ENCODE data around the gene TRAF1. TPM values are rescaled to one million over a fixed set of nuclear protein-coding genes. Genes with fewer than 3 reads are reported as not detected.

Gene TRAF1
- total and polyA plus RNA-seq, 2 donors (not counting 1 experiment from before 2014, with no cell fraction given), result 0.58 to 3.8 TPM

DNA sequence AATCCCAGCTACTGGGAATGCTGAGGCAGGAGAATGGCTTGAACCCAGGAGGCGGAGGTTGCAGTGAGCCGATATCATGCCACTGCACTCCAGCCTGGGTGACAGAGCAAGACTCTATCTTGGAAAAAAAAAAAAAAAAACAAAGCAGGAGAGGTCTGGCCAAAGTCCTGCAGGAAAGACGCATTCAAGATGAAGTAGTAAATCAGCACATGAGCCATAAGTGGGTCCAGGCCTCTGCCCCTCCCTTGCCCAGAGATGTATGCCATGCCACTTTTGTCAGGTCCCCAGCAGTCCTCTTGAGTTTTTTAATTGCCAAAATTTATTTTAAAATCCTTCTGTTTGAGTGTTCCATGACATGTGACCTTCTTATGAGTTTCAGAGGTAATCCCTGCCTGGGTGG, 41.1 kb downstream of the TRAF1 start:
- no peak for TF ChIP-seq EZH2 (IDR thresholded peaks at IDR 0.05; ENCODE audit: low read length, missing control alignments)
- TF ChIP-seq, protein P1, sequence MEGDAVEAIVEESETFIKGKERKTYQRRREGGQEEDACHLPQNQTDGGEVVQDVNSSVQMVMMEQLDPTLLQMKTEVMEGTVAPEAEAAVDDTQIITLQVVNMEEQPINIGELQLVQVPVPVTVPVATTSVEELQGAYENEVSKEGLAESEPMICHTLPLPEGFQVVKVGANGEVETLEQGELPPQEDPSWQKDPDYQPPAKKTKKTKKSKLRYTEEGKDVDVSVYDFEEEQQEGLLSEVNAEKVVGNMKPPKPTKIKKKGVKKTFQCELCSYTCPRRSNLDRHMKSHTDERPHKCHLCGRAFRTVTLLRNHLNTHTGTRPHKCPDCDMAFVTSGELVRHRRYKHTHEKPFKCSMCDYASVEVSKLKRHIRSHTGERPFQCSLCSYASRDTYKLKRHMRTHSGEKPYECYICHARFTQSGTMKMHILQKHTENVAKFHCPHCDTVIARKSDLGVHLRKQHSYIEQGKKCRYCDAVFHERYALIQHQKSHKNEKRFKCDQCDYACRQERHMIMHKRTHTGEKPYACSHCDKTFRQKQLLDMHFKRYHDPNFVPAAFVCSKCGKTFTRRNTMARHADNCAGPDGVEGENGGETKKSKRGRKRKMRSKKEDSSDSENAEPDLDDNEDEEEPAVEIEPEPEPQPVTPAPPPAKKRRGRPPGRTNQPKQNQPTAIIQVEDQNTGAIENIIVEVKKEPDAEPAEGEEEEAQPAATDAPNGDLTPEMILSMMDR (conservative IDR thresholded peaks at IDR 0.05 in 1 of 2, IDR thresholded peaks at IDR 0.05 in 1 of 2; ENCODE audit: low read depth in 1 of 2, low read length in 2 of 2), result no peak
- H3K36me3 ChIP-seq (ENCODE audit: control insufficient read depth, insufficient read depth, low read length), result no peaks in the 10 kb centered on the region
- no peak for DNase-seq (ENCODE audit: low read depth in 2 of 2)
- no peaks in the 10 kb centered on the region for H3K79me2 ChIP-seq (ENCODE audit: control insufficient read depth, insufficient read depth, low read length)
- H3K27me3 ChIP-seq (ENCODE audit: control insufficient read depth, insufficient read depth, low read length), result peaks cover 5% of the 10 kb centered on the region
- H3K4me2 ChIP-seq (ENCODE audit: extremely low read depth, insufficient read depth, low read length), result no peak overlapping the region
- H3K9ac ChIP-seq (ENCODE audit: insufficient read depth, low read length), result no peak overlapping the region
- no peak overlapping the region for H2AFZ ChIP-seq (ENCODE audit: low read length)
- H4K20me1 ChIP-seq (ENCODE audit: control insufficient read depth, extremely low read depth, insufficient read depth, low read length), result no peaks in the 10 kb centered on the region
- H3K4me1 ChIP-seq (ENCODE audit: control insufficient read depth, extremely low read depth, insufficient read depth, low read length), result peaks cover 7% of the 10 kb centered on the region
- no peaks in the 10 kb centered on the region for H3K9me3 ChIP-seq (ENCODE audit: control insufficient read depth, insufficient read depth, low read depth, low read length)
- H3K27ac ChIP-seq (ENCODE audit: insufficient read depth, low read length), result no peak overlapping the region
- H3K4me3 ChIP-seq (replicated peaks in 1 of 4; ENCODE audit: control extremely low read depth in 1 of 4, insufficient read depth in 1 of 4, low read depth in 3 of 4, low read length in 4 of 4), result no peak overlapping the region

DNA sequence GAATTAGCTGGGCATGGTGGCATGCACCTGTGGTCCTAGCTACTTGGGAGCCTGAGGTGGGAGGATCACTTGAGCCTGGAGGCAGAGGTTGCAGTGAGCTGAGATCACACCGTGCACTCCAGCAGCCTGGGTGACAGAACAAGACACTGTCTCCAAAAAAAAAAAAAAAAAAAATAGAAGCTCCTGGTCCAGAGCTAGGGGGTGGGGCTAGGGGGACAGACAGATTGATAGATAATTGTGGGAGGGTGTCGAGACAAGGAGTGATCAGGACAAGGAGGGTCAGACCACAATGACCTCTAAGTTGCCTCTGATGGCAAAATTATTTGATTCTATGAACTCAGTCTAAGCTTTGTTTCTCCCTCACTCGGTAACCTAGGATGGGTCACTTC, 43.0 kb downstream of the TRAF1 start:
- H3K27ac ChIP-seq (ENCODE audit: insufficient read depth, low read length), result no peak overlapping the region

DNA sequence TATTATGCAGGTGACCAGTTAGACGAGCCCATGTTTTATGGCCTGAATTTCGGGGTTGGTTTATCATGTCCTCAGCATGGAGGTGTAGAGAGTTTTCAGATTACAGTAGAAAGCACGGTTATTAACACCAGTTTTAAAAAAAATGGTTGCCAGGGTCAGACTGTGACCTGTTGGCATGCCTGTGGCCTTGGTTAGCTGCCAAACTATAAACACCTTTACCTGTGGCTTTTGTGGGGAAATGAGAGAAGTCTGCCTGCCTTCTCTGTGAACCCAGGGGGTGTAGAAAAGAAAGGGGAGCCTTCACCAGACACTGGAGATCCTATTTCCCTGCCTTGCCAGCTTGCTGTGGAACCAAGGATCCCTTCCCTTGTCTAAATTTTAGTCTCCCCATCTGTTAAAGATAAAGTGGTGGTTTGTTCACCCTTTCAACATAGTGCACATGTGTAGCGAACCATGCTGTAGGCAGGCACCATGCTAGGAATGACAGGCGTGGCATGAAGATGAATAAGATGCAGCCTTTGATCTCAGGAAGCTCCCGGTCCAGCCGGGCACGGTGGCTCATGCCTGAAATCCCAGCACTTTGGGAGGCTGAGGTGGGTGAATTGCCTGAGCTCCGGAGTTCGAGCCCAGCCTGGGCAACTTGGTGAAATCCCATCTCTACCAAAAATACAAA, 43.5 kb downstream of the TRAF1 start:
- Histone ChIP-seq H3K36me3 (ENCODE audit: control insufficient read depth, insufficient read depth, low read length) (no peaks in the 10 kb centered on the region), H4K20me1 (ENCODE audit: control insufficient read depth, extremely low read depth, insufficient read depth, low read length) (no peaks in the 10 kb centered on the region), H3K4me2 (ENCODE audit: extremely low read depth, insufficient read depth, low read length) (no peak overlapping the region), H3K4me1 (ENCODE audit: control insufficient read depth, extremely low read depth, insufficient read depth, low read length) (peaks cover 8% of the 10 kb centered on the region), H3K27me3 (ENCODE audit: control insufficient read depth, insufficient read depth, low read length) (peaks cover 5% of the 10 kb centered on the region), H3K4me3 (replicated peaks in 1 of 4; ENCODE audit: control extremely low read depth in 1 of 4, insufficient read depth in 1 of 4, low read depth in 3 of 4, low read length in 4 of 4) (no peak overlapping the region), H3K9me3 (ENCODE audit: control insufficient read depth, insufficient read depth, low read depth, low read length) (no peaks in the 10 kb centered on the region), H3K9ac (ENCODE audit: insufficient read depth, low read length) (no peak overlapping the region), H2AFZ (ENCODE audit: low read length) (no peak overlapping the region), H3K27ac (ENCODE audit: insufficient read depth, low read length) (no peak overlapping the region), H3K79me2 (ENCODE audit: control insufficient read depth, insufficient read depth, low read length) (no peaks in the 10 kb centered on the region)
- no peak for DNase-seq (ENCODE audit: low read depth in 2 of 2)
- no peak for TF ChIP-seq EZH2 (IDR thresholded peaks at IDR 0.05; ENCODE audit: low read length, missing control alignments)
- TF ChIP-seq, protein P1 (conservative IDR thresholded peaks at IDR 0.05 in 1 of 2, IDR thresholded peaks at IDR 0.05 in 1 of 2; ENCODE audit: low read depth in 1 of 2, low read length in 2 of 2), result no peak

More for the DNA sequence above, 43.0 kb downstream of the TRAF1 start:
- Histone ChIP-seq H3K4me1 (ENCODE audit: control insufficient read depth, extremely low read depth, insufficient read depth, low read length) (peaks cover 7% of the 10 kb centered on the region), H3K4me3 (replicated peaks in 1 of 4; ENCODE audit: control extremely low read depth in 1 of 4, insufficient read depth in 1 of 4, low read depth in 3 of 4, low read length in 4 of 4) (no peak overlapping the region), H4K20me1 (ENCODE audit: control insufficient read depth, extremely low read depth, insufficient read depth, low read length) (no peaks in the 10 kb centered on the region), H2AFZ (ENCODE audit: low read length) (no peak overlapping the region), H3K79me2 (ENCODE audit: control insufficient read depth, insufficient read depth, low read length) (no peaks in the 10 kb centered on the region), H3K36me3 (ENCODE audit: control insufficient read depth, insufficient read depth, low read length) (no peaks in the 10 kb centered on the region), H3K9me3 (ENCODE audit: control insufficient read depth, insufficient read depth, low read depth, low read length) (no peaks in the 10 kb centered on the region), H3K9ac (ENCODE audit: insufficient read depth, low read length) (no peak overlapping the region), H3K27me3 (ENCODE audit: control insufficient read depth, insufficient read depth, low read length) (peaks cover 5% of the 10 kb centered on the region), H3K4me2 (ENCODE audit: extremely low read depth, insufficient read depth, low read length) (no peak overlapping the region)
- TF ChIP-seq, protein P1 (conservative IDR thresholded peaks at IDR 0.05 in 1 of 2, IDR thresholded peaks at IDR 0.05 in 1 of 2; ENCODE audit: low read depth in 1 of 2, low read length in 2 of 2), result no peak
- TF ChIP-seq EZH2 (IDR thresholded peaks at IDR 0.05; ENCODE audit: low read length, missing control alignments), result no peak
- DNase-seq (ENCODE audit: low read depth in 2 of 2), result no peak
